HCT116 (cell line): Measurements from ENCODE around the gene NDUFV3. TPM values are rescaled to one million over a fixed set of nuclear protein-coding genes. Genes with fewer than 3 reads are reported as not detected.
"Not testable (repeated sequence)": the region's sequence is repeated elsewhere in the genome, so short reads cannot be mapped to it uniquely, and the experiment has no call there.

Source experiments
- ATAC-seq: fragments of 200-7000 bp; cut with Tn5 transposase; 2 replicates; pipeline ENCODE4 v1.9.1; 2020; ENCODE audit warnings: mild to moderate bottlenecking, moderate library complexity
- BruUV-seq: library from RNA; stranded (reverse); fragments of 400-500 nt; replicated peaks from 2 replicates; lab custom pipeline; 2021; lab: Mats Ljungman, UMichigan
- CTCF ChIA-PET: fragments of 300-600 bp; sonication (Branson Sonifier 250); formaldehyde crosslinking; loops from one replicate; lab custom pipeline; 2021; ENCODE audit warnings: antibody characterized with exemption; lab: Charles Lee
- POLR2A ChIA-PET: fragments of 300-600, 350-600 bp; sonication (Branson Sonifier 250); formaldehyde crosslinking; loops from one replicate; lab custom pipeline; 2021; ENCODE audit warnings: antibody characterized with exemption; lab: Charles Lee
- RAD21 ChIA-PET, 2 experiments: fragments of 300-600 bp; sonication (Branson Sonifier 250); formaldehyde crosslinking; loops; one replicate each; lab custom pipeline; 2023; ENCODE audit warnings: low total read pairs in 2 of 2; ENCODE audit not compliant: uncharacterized antibody in 2 of 2, unreplicated experiment in 2 of 2, low non-redundant PET in 1 of 2; lab: Charles Lee
- DNase-seq: peaks from one replicate; pipeline ENCODE4 v3.0.0-alpha.2; 2010; ENCODE audit warnings: low read depth, low spot score
- H2AFZ ChIP-seq: fragments of 200-600 bp; shearing (Covaris generic), sonication (generic); 2 replicates; pipeline ENCODE4 v1.6.1; 2017; ENCODE audit warnings: low read depth, mixed run types, mixed read lengths, antibody characterized with exemption, low read length; ENCODE audit not compliant: poor library complexity, severe bottlenecking
- H3K27ac ChIP-seq: 2 replicates; pipeline ENCODE4 v1.5.1; 2012; ENCODE audit warnings: low read depth, low read length
- H3K27me3 ChIP-seq: fragments of 200-600 bp; sonication (generic); 2 replicates; pipeline ENCODE4 v1.6.1; 2016; ENCODE audit warnings: mixed run types, low read length, mixed read lengths; ENCODE audit not compliant: insufficient read depth
- H3K36me3 ChIP-seq, 2 experiments: fragments of 200-500 bp in 1 of 2; fragments of 200-600 bp in 1 of 2; sonication (Bioruptor generic) in 1 of 2; sonication (generic) in 1 of 2; 2 replicates each; pipeline versions ENCODE4 v1.5.1 to v1.6.1; 2014 to 2016; ENCODE audit warnings: low read length in 2 of 2, inconsistent platforms in 1 of 2, mixed read lengths in 1 of 2, mixed run types in 1 of 2; ENCODE audit not compliant: insufficient read depth in 2 of 2, control insufficient read depth in 1 of 2
- H3K4me1 ChIP-seq, 2 experiments: fragments of 200-600 bp in 1 of 2; sonication (generic) in 1 of 2; 2 replicates each; pipeline versions ENCODE4 v1.5.1 to v1.6.1; 2012 to 2017; ENCODE audit warnings: low read length in 2 of 2, inconsistent platforms in 1 of 2, mild to moderate bottlenecking in 1 of 2, mixed read lengths in 1 of 2, mixed run types in 1 of 2, moderate library complexity in 1 of 2; ENCODE audit not compliant: insufficient read depth in 2 of 2, control insufficient read depth in 1 of 2
- H3K4me2 ChIP-seq: fragments of 200-600 bp; sonication (generic); 2 replicates; pipeline ENCODE4 v1.6.1; 2017; ENCODE audit warnings: mixed run types, low read length, mixed read lengths
- H3K4me3 ChIP-seq, 2 experiments: fragments of 200-600 bp in 1 of 2; sonication (generic) in 1 of 2; replicated peaks in 1 of 2; 2 replicates each; pipeline ENCODE4 v1.5.1; 2011 to 2016; ENCODE audit warnings: low read length in 2 of 2, control low read depth in 1 of 2, low read depth in 1 of 2, mild to moderate bottlenecking in 1 of 2, mixed read lengths in 1 of 2, mixed run types in 1 of 2
- H3K79me2 ChIP-seq: fragments of 200-600 bp; sonication (generic); 2 replicates; pipeline ENCODE4 v1.6.1; 2017; ENCODE audit warnings: mild to moderate bottlenecking, mixed run types, low read length, moderate library complexity, mixed read lengths; ENCODE audit not compliant: insufficient read depth
- H3K9ac ChIP-seq: fragments of 200-600 bp; sonication (generic); 2 replicates; pipeline ENCODE4 v1.6.1; 2016; ENCODE audit warnings: low read length, mixed read lengths
- H3K9me2 ChIP-seq: fragments of 200-600 bp; sonication (generic), shearing (Covaris generic); 2 replicates; pipeline ENCODE4 v1.6.1; 2017; ENCODE audit warnings: mixed run types, mild to moderate bottlenecking, moderate library complexity; ENCODE audit not compliant: insufficient read depth
- H3K9me3 ChIP-seq, 2 experiments: fragments of 200-500 bp in 1 of 2; fragments of 200-600 bp in 1 of 2; sonication (Bioruptor generic) in 1 of 2; sonication (generic) in 1 of 2; 2 replicates each; pipeline ENCODE4 v1.6.1; 2014 to 2017; ENCODE audit warnings: low read length in 2 of 2, mixed read lengths in 2 of 2, inconsistent platforms in 1 of 2, low read depth in 1 of 2, mild to moderate bottlenecking in 1 of 2, mixed run types in 1 of 2, moderate library complexity in 1 of 2; ENCODE audit not compliant: control insufficient read depth in 1 of 2, insufficient read depth in 1 of 2
- H4K20me1 ChIP-seq: fragments of 200-600 bp; sonication (generic), shearing (Covaris generic); 2 replicates; pipeline ENCODE4 v1.6.1; 2017; ENCODE audit warnings: mixed run types, mild to moderate bottlenecking, moderate library complexity; ENCODE audit not compliant: insufficient read depth
- CBX3 ChIP-seq: IDR thresholded peaks from 2 replicates; pipeline ENCODE4 v1.6.1; 2012; ENCODE audit warnings: low read depth
- CEBPB ChIP-seq: IDR thresholded peaks from 2 replicates; pipeline ENCODE4 v1.6.1; 2012; ENCODE audit warnings: low read depth
- EGR1 ChIP-seq: IDR thresholded peaks from 2 replicates; pipeline ENCODE4 v1.6.1; 2012; ENCODE audit warnings: low read depth
- EZH2phosphoT487 ChIP-seq: fragments of 200-600 bp; IDR thresholded peaks from 2 replicates; pipeline ENCODE4 v1.6.1; 2018; ENCODE audit warnings: antibody characterized with exemption, borderline replicate concordance
- FOSL1 ChIP-seq: IDR thresholded peaks from 2 replicates; pipeline ENCODE4 v1.6.1; 2012; ENCODE audit warnings: low read depth
- POLR2A ChIP-seq: IDR thresholded peaks from 2 replicates; pipeline ENCODE4 v1.7.0; 2011; ENCODE audit warnings: borderline replicate concordance; ENCODE audit not compliant: insufficient read depth, insufficient read length; ENCODE audit errors: extremely low read depth
- YY1 ChIP-seq: IDR thresholded peaks from 2 replicates; pipeline ENCODE4 v1.6.1; 2011; ENCODE audit warnings: low read length, low read depth, moderate library complexity, mild to moderate bottlenecking; ENCODE audit not compliant: insufficient replicate concordance; ENCODE audit errors: extremely low read depth
- ZFX ChIP-seq: fragments of 450-650 bp; IDR thresholded peaks from 2 replicates; pipeline ENCODE4 v1.6.1; 2017
- intact Hi-C: fragments of 100-400 bp; cut with micrococcal nuclease; formaldehyde crosslinking; loops from 2 replicates; pipeline ENCODE4 v1.10.0; 2022
- total RNA-seq: library from RNA; stranded (reverse); gene quantifications from one replicate; pipeline ENCODE4 v1.2.1, GENCODE V29; 2021; ENCODE audit not compliant: unreplicated experiment
- TF ChIP-seq, protein P1 (sequence below): IDR thresholded peaks from 2 replicates; pipeline ENCODE4 v1.6.1; 2012
- TF ChIP-seq, protein P2 (sequence below), 3 experiments: fragments of 200-600 bp in 1 of 3; sonication (generic) in 1 of 3; IDR thresholded peaks in 2 of 3; conservative IDR thresholded peaks in 1 of 3; 2 replicates each; pipeline ENCODE4 v1.5.1; 2012 to 2017; ENCODE audit warnings: low read depth in 2 of 3, low read length in 2 of 3, antibody characterized with exemption in 1 of 3, borderline replicate concordance in 1 of 3, control low read depth in 1 of 3, mild to moderate bottlenecking in 1 of 3, mixed read lengths in 1 of 3, mixed run types in 1 of 3, moderate library complexity in 1 of 3; ENCODE audit not compliant: insufficient read depth in 1 of 3
- TF ChIP-seq, protein P3 (sequence below): IDR thresholded peaks from 2 replicates; pipeline ENCODE4 v1.6.1; 2011; ENCODE audit warnings: mild to moderate bottlenecking, low read length, moderate library complexity; ENCODE audit not compliant: insufficient replicate concordance; ENCODE audit errors: extremely low read depth

The NDUFV3 gene
- total RNA-seq, 1 experiment from 2014 or later, result 35.2 TPM

- RAD21 ChIA-PET, result no interaction called here
- POLR2A ChIA-PET, result interaction anchor here (0.6 kb wide), 1 partner anchor 66 kb away, joined by 3 read pairs; no protein-coding TSS in a partner anchor
- H3K9me2 ChIP-seq, result no peaks in the 10 kb centered on the region
- no peak within 1 kb of the TSS for H3K4me3 ChIP-seq
- no peaks in the 10 kb centered on the region for H3K36me3 ChIP-seq
- no peaks in the 10 kb centered on the region for H3K79me2 ChIP-seq
- H3K9me3 ChIP-seq, result no peaks in the 10 kb centered on the region
- no peaks in the 10 kb centered on the region for H3K27me3 ChIP-seq
- H3K27ac ChIP-seq, result peak within 1 kb of the TSS; percentile 67; the same call in 1 of the 2 replicates
- CTCF ChIA-PET, result no interaction called here
- DNase-seq (no peak), ATAC-seq (no peak)
- intact Hi-C loops, result no loop called here
- TF ChIP-seq POLR2A, result no peak
- no peak for TF ChIP-seq FOSL1
- no peak for TF ChIP-seq CEBPB
- no peak for TF ChIP-seq CBX3
- TF ChIP-seq EZH2phosphoT487, result no peak
- TF ChIP-seq YY1, result no peak
- TF ChIP-seq, protein P1, sequence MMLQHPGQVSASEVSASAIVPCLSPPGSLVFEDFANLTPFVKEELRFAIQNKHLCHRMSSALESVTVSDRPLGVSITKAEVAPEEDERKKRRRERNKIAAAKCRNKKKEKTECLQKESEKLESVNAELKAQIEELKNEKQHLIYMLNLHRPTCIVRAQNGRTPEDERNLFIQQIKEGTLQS, result no peak
- TF ChIP-seq ZFX, result no peak
- no peak for TF ChIP-seq EGR1
- TF ChIP-seq, protein P2, sequence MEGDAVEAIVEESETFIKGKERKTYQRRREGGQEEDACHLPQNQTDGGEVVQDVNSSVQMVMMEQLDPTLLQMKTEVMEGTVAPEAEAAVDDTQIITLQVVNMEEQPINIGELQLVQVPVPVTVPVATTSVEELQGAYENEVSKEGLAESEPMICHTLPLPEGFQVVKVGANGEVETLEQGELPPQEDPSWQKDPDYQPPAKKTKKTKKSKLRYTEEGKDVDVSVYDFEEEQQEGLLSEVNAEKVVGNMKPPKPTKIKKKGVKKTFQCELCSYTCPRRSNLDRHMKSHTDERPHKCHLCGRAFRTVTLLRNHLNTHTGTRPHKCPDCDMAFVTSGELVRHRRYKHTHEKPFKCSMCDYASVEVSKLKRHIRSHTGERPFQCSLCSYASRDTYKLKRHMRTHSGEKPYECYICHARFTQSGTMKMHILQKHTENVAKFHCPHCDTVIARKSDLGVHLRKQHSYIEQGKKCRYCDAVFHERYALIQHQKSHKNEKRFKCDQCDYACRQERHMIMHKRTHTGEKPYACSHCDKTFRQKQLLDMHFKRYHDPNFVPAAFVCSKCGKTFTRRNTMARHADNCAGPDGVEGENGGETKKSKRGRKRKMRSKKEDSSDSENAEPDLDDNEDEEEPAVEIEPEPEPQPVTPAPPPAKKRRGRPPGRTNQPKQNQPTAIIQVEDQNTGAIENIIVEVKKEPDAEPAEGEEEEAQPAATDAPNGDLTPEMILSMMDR (IDR thresholded peaks at IDR 0.05 in 2 of 3, conservative IDR thresholded peaks at IDR 0.05 in 1 of 3; ENCODE audit: borderline replicate concordance in 1 of 3, insufficient read depth in 1 of 3, low read depth in 2 of 3, low read length in 2 of 3), result no peak
- TF ChIP-seq, protein P3, sequence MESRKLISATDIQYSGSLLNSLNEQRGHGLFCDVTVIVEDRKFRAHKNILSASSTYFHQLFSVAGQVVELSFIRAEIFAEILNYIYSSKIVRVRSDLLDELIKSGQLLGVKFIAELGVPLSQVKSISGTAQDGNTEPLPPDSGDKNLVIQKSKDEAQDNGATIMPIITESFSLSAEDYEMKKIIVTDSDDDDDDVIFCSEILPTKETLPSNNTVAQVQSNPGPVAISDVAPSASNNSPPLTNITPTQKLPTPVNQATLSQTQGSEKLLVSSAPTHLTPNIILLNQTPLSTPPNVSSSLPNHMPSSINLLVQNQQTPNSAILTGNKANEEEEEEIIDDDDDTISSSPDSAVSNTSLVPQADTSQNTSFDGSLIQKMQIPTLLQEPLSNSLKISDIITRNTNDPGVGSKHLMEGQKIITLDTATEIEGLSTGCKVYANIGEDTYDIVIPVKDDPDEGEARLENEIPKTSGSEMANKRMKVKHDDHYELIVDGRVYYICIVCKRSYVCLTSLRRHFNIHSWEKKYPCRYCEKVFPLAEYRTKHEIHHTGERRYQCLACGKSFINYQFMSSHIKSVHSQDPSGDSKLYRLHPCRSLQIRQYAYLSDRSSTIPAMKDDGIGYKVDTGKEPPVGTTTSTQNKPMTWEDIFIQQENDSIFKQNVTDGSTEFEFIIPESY, result no peak
- H3K4me1 ChIP-seq, result peaks cover 7 to 13% of the 10 kb centered on the region in 2 experiments; a peak in 3 of 4 replicates
- peak within 1 kb of the TSS; percentile 67; the same call in 1 of the 2 replicates for H3K9ac ChIP-seq
- H2AFZ ChIP-seq, result no peak within 1 kb of the TSS
- peak within 1 kb of the TSS; percentile 67 for H3K4me2 ChIP-seq
- H4K20me1 ChIP-seq, result no peaks in the 10 kb centered on the region
- BruUV-seq, result no TSS peak
These were observed 32.2 kb downstream of the NDUFV3 start, which contains the start of gene ERVH48-1 for GRCh38 chr21:42925114-42925926. ERVH48-1 (minus strand) TSS chr21:42925630; CDS start chr21:42919006, 6,624 bp downstream.

DNA sequence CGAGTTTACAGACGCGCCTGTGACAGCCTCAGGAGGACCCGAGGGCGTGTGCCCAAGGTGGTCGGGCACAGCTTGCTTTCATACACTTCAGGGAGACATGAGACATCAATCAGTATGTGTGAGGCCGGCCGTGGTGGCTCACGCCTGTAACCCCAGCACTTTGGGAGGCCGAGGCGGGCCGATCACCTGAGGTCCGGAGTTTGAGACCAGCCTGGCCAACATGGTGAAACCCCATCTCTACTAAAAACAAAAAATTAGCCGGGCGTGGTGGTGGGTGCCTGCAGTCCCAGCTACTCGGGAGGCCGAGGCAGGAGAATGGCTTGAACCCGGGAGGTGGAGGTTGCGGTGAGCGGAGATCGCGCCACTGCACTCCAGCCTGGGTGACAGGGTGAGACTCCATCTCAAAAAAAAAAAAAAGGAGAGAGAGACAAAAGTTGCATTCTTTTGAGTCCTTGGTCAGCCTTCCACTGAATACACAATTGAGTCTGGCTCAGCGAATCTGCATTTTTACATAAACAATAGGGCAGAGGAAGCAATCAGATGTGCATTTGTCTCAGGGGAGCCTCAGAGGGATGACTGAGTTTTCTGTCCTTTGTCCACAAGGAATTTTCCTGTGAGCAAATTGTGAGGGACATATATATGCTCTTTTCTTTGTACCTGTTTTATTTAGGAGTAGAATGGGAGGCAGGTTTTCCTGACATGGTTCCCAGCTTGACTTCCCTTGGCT is 34.5 kb downstream of the NDUFV3 start:
- ATAC-seq, H3K9ac ChIP-seq, RAD21 ChIA-PET, BruUV-seq, H3K36me3 ChIP-seq, H3K27ac ChIP-seq, H4K20me1 ChIP-seq, H3K4me2 ChIP-seq, CTCF ChIA-PET, DNase-seq, H3K27me3 ChIP-seq, H3K9me3 ChIP-seq, H3K4me3 ChIP-seq, intact Hi-C loops, H3K9me2 ChIP-seq, H2AFZ ChIP-seq, H3K79me2 ChIP-seq: not testable (repeated sequence)
- H3K4me1 ChIP-seq, result peaks cover 7 to 13% of the 10 kb centered on the region in 2 experiments; a peak in 3 of 4 replicates
- POLR2A ChIA-PET, result interaction anchor here (1.5 kb wide), 1 partner anchor 28 kb away, joined by 3 read pairs; no protein-coding TSS in a partner anchor
